T-helper 17 cell (primary cell): ENCODE data around the gene ZFP62. TPM values are rescaled to one million over a fixed set of nuclear protein-coding genes. Genes with fewer than 3 reads are reported as not detected.

ENCODE experiments used
- ATAC-seq: fragments of 150-1000 bp; cut with Tn5 transposase; 2 replicates; pipeline ENCODE4 v1.10.0; 2021; ENCODE audit warnings: mild to moderate bottlenecking, moderate library complexity
- DNase-seq, 3 donors: peaks; one replicate each; pipeline versions ENCODE4 v3.0.0 to v3.0.0-alpha.2; 2020 to 2021
- H3K9me3 ChIP-seq: one replicate; pipeline ENCODE4 v1.7.0; 2013; ENCODE audit warnings: low read length, mild to moderate bottlenecking; ENCODE audit not compliant: control insufficient read depth, poor library complexity, severe bottlenecking
- H3K27ac Mint-ChIP-seq: one replicate; pipeline ENCODE4 v1.8.0; 2022; ENCODE audit warnings: mild to moderate bottlenecking, moderate library complexity, mixed read lengths
- H3K27me3 Mint-ChIP-seq: one replicate; pipeline ENCODE4 v1.8.0; 2022; ENCODE audit warnings: mixed read lengths
- H3K36me3 Mint-ChIP-seq: one replicate; pipeline ENCODE4 v1.8.0; 2022; ENCODE audit warnings: low read depth, mixed read lengths
- H3K4me1 Mint-ChIP-seq: one replicate; pipeline ENCODE4 v1.8.0; 2022; ENCODE audit warnings: mild to moderate bottlenecking, mixed read lengths
- H3K4me3 Mint-ChIP-seq: one replicate; pipeline ENCODE4 v1.8.0; 2022; ENCODE audit warnings: mild to moderate bottlenecking, moderate library complexity, mixed read lengths
- total RNA-seq, 4 donors: library from RNA in 2 of 4; stranded (reverse) in 2 of 4; gene quantifications; one replicate each; pipeline ENCODE4 v1.2.3 and lab custom pipeline; 2022 to 2026

Gene ZFP62
- total RNA-seq, 2 donors from 2014 or later: 18.9 to 23.5 TPM

DNA sequence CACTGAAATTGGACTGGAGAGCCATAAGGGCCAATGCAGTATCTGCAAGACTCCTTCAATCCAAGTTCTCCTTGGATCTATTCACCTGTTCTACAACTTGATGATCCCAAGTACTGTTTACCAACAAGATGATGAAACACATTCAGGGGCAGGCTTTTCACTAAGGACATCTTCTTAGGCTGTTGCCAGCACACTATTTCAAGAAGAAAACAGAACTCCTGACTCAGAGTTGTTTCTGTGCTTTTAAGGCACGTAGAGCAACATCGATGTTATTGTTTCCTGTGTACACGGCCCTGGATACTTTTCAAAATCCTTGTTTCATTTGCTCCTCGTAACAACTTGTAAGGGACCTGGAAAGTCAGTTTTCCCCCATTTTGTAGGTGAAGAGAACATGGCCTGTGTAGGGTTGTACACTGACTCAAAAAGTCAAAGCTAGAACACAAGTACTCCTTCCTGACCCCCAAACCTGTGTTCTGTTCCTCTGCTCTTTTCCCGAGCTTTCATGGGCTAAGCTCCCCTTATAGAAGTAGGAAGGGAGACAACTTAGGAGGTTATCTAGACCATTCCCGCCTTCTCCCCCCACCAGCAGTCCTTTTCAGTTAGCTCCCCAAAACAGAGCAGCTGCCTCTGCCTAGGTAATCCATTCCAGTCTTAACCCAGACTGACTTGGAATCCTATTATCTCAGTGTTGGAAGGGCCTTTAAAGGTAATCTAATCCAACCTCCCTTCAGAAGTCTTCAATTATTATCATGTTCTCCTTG is 53.2 kb downstream of the ZFP62 start:
- ATAC-seq (no peak), DNase-seq (no peak)
- H3K9me3 ChIP-seq: no peaks in the 10 kb centered on the region
- Mint-ChIP-seq H3K27ac (peak overlapping the region; percentile 97), H3K4me3 (peak overlapping the region; percentile 87), H3K36me3 (peaks cover 3% of the 10 kb centered on the region), H3K4me1 (peaks cover 60% of the 10 kb centered on the region), H3K27me3 (no peaks in the 10 kb centered on the region)

DNA sequence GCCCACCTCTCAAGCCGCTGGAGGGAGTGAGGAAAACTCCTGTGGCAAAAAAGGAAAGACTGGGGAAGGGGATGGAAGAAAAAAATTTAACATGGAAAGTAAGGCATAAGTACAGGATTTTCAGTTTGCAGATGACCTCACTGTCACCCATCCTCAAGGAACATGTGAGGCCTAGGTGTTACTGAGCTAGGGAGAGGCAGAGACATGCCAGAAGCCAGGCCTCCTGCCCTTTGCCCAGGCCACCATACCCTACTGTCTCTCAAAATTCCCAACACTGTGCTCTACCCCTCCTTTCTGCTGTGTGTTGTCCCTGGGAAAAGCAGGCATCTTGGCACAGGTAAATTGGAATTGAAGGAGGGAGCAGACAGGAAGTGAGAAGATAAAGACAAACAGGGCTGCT is 54.0 kb downstream of the ZFP62 start:
- H3K36me3 Mint-ChIP-seq: peaks cover 3% of the 10 kb centered on the region
- H3K9me3 ChIP-seq: no peaks in the 10 kb centered on the region
- DNase-seq (no peak), ATAC-seq (no peak)
- peak overlapping the region; percentile 87 for H3K4me3 Mint-ChIP-seq
- H3K4me1 Mint-ChIP-seq: peaks cover 59% of the 10 kb centered on the region
- no peaks in the 10 kb centered on the region for H3K27me3 Mint-ChIP-seq
- peak overlapping the region; percentile 97 for H3K27ac Mint-ChIP-seq

DNA sequence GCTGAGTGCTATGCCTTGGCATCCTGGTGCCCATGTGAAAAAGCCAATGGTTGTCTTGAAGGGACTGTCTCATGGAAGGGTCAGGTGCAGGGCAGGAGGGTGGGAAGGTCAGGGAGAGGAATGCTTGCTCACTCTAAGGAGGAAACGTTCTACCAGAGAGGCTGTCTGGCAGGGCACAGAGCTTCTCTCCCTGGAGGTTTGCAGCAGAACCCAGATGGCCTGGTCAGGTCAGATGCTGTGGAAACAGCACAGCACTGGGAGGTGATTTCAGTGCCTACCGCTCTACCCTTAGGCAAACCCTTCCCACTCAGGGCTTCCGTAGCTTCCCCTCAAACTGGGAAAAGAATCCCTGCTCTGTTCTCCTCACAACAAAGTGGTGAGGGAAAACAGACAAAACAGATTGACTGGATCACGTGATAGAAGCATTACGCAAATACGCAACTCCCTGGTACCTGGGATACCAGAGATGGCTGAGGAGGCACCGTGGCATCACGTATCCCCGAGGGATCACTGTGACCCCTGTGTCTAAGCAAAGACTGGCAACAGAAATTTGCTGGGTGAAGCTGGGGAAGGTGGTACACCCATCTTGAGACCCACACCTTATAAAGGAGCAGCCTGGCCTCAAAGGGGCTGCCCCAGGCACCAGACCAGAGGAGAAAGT is 54.6 kb downstream of the ZFP62 start:
- no peaks in the 10 kb centered on the region for H3K9me3 ChIP-seq
- Mint-ChIP-seq H3K4me1 (peaks cover 59% of the 10 kb centered on the region), H3K4me3 (peak overlapping the region; percentile 87), H3K27me3 (no peaks in the 10 kb centered on the region), H3K36me3 (peaks cover 3% of the 10 kb centered on the region), H3K27ac (peak overlapping the region; percentile 97)
- ATAC-seq (no peak), DNase-seq (no peak)

DNA sequence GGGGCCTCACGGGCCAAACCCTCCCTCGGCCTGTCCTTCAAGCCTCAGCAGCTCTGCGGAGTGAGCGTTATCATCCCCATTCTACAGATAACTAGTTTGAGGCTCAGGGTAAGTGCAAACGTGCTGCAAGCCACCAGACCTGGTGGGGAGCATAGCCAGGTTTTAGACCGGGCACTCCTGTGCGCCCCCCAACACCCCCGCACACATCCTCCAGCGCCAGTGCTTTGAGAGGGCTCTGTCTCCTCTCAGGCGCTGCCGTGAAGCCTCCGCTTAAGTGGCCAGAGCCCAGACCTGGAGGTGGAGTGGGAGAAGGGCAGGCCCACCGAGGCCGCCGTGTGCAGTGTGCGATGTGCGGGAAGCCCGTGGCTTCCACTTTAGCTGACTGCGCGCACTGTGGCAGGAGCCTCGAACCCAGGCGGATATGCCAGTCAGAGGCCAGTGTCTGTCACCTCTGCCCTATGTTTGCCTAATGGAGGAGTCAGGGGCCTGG is 56.9 kb downstream of the ZFP62 start:
- DNase-seq: no peak
- H3K9me3 ChIP-seq: no peaks in the 10 kb centered on the region
- H3K36me3 Mint-ChIP-seq: peaks cover under 1% of the 10 kb centered on the region
- no peaks in the 10 kb centered on the region for H3K27me3 Mint-ChIP-seq
- peaks cover 74% of the 10 kb centered on the region for H3K4me1 Mint-ChIP-seq
- H3K27ac Mint-ChIP-seq: peak overlapping the region; percentile 97
- peak; percentile 16 for ATAC-seq
- peak overlapping the region; percentile 87 for H3K4me3 Mint-ChIP-seq

DNA sequence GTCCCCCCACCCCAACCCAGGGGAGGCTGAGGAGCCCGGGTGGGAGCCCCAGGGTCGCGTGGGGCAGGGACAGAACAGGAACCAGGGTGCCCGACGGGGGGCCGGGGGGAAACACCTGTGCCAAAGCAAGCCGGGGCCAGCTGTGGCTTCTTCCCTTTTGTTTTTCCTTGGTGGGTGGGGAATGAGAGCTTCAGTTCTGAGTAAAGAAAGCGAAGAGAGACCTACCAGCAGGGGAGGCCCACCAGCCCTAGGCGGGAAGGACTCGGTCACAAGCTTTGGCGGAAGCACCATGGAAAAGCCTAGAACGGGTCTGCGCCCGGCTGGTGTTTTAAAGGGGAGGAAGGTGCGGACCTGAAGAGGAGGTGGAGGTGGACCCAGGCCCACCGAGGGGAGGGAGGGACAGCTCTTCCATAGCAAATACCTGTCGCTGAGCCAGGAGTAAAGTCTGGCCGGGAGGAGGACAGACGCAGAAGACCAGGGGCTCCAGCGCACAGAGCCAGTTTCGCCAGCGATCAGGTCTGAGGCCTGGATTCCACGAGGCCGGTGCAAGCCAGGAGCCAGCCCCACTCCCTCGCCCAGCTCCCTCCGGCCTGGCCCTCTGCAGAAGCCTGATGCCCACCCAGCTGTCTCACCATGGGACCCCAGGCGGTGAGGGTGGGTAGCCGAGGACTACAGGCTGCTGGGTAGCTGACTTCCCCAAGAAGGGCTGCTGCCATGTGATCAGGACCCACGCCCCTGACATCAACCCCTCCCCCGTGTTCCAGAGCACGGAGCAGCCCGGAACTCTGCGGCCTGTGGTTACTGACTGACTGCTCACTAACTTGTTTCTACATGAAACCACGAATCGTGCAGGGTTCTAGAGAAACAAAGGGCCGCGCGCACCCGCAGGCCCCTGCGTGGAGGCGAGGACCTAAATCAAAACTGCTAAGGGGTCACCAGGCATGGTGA is 57.6 kb downstream of the ZFP62 start:
- H3K9me3 ChIP-seq: no peaks in the 10 kb centered on the region
- Mint-ChIP-seq H3K27ac (peak overlapping the region; percentile 97), H3K27me3 (no peaks in the 10 kb centered on the region), H3K4me3 (peak overlapping the region; percentile 87), H3K4me1 (peaks cover 74% of the 10 kb centered on the region), H3K36me3 (peaks cover 4% of the 10 kb centered on the region)
- peak; percentile 61 to 71 (median 62) for DNase-seq
- ATAC-seq: peak; percentile 81

DNA sequence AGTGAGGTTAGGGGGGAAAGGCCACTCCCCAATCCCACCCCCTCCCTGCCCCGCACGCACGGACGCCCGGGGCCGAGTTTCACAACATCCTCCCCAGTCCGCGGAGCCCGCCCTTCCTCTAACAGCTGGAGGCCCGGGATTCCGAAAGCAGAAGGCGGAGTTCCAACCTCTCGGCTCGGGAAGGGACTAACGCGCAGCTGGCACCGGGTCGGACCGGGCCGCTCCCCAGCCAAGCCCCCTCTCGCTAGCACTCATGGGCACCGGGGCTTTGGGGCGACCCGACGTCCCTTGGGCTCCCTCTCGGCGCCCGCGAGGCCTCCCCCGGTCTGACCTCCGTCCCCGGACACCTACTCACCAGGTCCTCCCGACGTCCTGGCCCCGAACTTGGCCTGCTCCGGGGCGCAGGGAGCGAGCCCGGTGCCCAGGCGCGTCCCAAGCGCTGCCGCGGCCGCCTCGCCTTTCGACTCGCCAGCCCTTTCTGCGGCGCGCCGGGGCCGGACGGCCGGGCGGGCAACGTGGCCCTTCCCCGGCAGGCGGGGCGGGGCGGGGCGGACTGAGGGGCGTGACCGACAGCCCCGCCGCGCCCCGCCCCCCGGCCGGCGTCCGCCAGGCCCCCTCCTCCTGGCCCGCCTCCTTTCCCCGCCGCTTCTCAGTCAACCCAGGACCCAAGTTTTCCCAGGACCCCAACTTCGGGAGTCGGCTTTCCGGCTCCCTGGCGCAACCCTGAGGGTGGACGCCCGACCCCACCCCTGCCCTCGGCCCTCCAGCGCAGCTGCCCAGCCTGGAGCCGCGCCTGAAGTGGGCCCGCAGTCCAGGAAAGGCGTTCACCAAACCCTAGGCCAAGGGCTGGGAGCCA is 58.5 kb downstream of the ZFP62 start, which contains the start of gene MGAT1:
TSS of gene MGAT1 (minus strand) at position 482 of the 856 bp plus-strand sequence. CDS start 9,835 bp downstream, outside the sequence.
- H3K27ac Mint-ChIP-seq: peak within 1 kb of the TSS; percentile 97
- ATAC-seq (peak; percentile 65), DNase-seq (peak; percentile 63 to 87 (median 69))
- H3K4me3 Mint-ChIP-seq: peak within 1 kb of the TSS; percentile 87
- H3K4me1 Mint-ChIP-seq: peaks cover 74% of the 10 kb centered on the region
- no peaks in the 10 kb centered on the region for H3K9me3 ChIP-seq
- peaks cover 4% of the 10 kb centered on the region for H3K36me3 Mint-ChIP-seq
- H3K27me3 Mint-ChIP-seq: no peaks in the 10 kb centered on the region

DNA sequence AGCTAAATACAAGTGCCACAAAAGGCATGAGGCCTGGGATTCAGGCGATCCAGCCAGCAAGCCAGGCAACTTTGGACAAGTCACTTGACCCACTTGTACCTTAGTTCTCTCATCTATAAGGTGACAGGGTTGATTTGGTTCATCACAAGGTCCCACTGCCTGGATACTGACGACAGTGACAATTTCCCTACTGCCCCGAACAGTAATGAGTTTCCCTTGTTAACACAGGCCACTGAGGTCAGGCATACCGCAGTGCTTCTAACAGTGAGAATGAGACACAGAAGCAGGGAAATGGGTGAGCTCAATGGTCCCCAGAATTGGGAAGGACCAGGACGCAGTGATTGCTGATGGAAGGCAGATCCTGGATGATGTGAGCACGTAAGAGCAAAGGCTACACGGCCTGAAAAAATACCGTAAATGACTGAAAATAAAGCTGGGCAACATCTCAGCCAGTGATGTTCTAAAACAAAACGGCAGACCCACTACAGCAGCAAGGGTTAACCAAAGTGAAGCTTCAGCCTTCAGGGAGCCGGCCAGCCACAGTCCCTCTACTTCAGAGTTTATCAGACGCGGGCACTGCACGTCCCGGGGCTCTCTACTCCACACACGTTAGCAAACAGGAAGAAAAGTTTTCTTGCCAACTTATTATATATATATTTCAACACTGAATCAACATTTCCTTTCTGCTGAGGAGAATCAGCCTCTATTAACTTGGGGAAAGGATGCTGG is 59.3 kb downstream of the ZFP62 start:
- H3K27ac Mint-ChIP-seq: peak overlapping the region; percentile 86
- peaks cover 69% of the 10 kb centered on the region for H3K4me1 Mint-ChIP-seq
- peak overlapping the region; percentile 87 for H3K4me3 Mint-ChIP-seq
- H3K36me3 Mint-ChIP-seq: peaks cover 4% of the 10 kb centered on the region
- DNase-seq: no peak
- peak; percentile 1 for ATAC-seq
- no peaks in the 10 kb centered on the region for H3K27me3 Mint-ChIP-seq
- no peaks in the 10 kb centered on the region for H3K9me3 ChIP-seq

DNA sequence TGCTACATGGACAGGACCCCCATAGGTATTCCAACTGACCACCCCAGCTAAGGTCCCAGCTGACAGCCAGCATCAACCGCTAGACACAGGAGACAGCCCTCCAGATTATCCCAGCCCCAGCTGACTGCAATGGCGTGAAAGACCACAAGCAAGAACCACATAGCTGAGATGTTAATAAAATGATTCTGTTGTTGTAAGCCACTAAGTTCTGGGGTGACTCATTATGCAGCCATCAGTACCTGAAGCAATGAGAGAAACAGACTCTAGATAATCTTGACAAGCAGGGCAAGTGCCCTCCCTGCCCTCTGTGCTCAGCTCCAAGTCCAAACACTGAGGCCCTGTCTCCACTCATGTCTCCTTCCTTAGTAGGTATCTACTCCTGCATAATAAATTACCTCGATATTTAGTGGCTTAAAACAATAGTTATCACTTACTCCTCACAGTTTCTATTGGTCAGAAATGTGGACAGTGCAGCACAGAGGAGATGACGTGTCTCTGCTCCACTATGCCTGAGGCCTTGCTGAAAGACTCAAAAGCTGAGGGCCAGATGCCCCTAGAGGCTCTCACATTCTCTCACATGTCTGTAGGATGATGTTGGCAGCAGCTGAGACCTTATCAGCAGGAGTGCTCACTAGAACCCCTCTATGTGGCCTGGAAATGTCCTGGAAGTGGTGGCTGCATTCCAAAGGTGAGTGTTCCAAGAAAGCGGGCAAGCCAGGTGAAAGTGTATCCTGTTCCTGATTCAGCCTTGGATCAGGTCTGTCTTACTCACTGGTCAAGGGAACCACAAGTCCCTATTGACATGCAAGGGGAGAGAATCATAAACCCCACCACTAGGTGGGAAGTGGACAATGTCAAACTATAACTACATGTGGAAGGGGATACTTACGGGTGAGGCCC is 60.9 kb downstream of the ZFP62 start:
- no peaks in the 10 kb centered on the region for H3K27me3 Mint-ChIP-seq

DNA sequence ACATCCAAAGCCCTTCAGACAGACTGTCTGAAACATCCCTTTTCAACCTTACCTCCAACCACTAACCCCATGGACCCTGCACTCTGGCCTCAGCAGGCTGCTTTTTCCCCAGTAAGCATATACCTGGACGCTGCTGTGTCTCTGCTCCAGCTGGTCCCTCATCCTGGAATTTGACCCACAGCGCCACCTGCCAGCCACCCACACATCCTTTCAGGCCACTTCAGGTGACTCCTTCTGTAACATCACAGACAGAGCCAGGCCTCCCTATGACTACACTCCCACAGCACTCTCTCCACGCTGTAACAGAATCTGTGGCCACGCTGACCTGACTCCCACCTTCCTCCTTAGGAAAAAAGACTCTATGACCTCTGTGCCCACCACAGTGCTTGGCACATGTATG is 61.9 kb downstream of the ZFP62 start:
- H3K4me1 Mint-ChIP-seq: peaks cover 60% of the 10 kb centered on the region
- H3K4me3 Mint-ChIP-seq: peak overlapping the region; percentile 88
- no peak for ATAC-seq
- H3K27me3 Mint-ChIP-seq: no peaks in the 10 kb centered on the region
- peaks cover 4% of the 10 kb centered on the region for H3K36me3 Mint-ChIP-seq
- H3K27ac Mint-ChIP-seq: peak overlapping the region; percentile 95
- no peaks in the 10 kb centered on the region for H3K9me3 ChIP-seq
- DNase-seq: no peak

More for the DNA sequence above, 60.9 kb downstream of the ZFP62 start:
- peak overlapping the region; percentile 95 for H3K27ac Mint-ChIP-seq
- H3K4me1 Mint-ChIP-seq: peaks cover 67% of the 10 kb centered on the region
- ATAC-seq: no peak
- no peaks in the 10 kb centered on the region for H3K9me3 ChIP-seq
- DNase-seq: no peak
- H3K4me3 Mint-ChIP-seq: peak overlapping the region; percentile 88
- peaks cover 4% of the 10 kb centered on the region for H3K36me3 Mint-ChIP-seq

DNA sequence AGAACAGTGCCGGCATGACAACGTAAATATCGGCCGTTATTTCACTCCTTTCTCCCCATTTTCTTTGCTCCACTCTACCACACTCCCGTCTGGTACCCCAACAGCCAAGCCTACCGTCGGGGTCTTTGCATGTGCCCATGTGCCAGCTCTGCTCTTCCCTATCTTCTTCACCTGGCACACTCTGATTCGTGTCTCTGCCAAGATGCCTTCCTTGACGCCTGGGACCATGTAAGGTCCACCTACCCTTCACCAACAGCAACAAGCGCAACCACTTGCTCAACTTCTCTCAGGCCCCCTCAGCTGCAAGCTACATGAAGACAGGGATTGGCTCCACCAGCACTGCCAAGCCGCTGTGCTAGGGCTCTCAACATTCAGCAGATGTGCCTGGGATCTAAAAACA is 62.9 kb downstream of the ZFP62 start:
- no peak for DNase-seq
- H3K4me1 Mint-ChIP-seq: peaks cover 65% of the 10 kb centered on the region
- no peak for ATAC-seq
- H3K9me3 ChIP-seq: no peaks in the 10 kb centered on the region
- H3K4me3 Mint-ChIP-seq: peak overlapping the region; percentile 58
- H3K27ac Mint-ChIP-seq: peak overlapping the region; percentile 95
- H3K27me3 Mint-ChIP-seq: no peaks in the 10 kb centered on the region
- H3K36me3 Mint-ChIP-seq: peaks cover 7% of the 10 kb centered on the region
